Measurements from ENCODE around the gene CCDC187.

The CCDC187 gene

GRCh38 chr9:136324501-136325300, 20.8 kb upstream of the CCDC187 start:
- TF ChIP-seq REST (IDR thresholded peaks at IDR 0.05; ENCODE audit: insufficient read depth in 1 of 2, low read depth in 2 of 2, low read length in 2 of 2) (no peak), FOXP2 (optimal IDR thresholded peaks at IDR 0.05; ENCODE audit: borderline replicate concordance, extremely low read depth, extremely low read length, insufficient read depth) (no peak), SIN3A (IDR thresholded peaks at IDR 0.05; ENCODE audit: borderline replicate concordance, insufficient read depth, low read length) (no peak), POLR2AphosphoS5 (IDR thresholded peaks at IDR 0.05; ENCODE audit: low read depth, low read length) (no peak), TAF1 (IDR thresholded peaks at IDR 0.05; ENCODE audit: borderline replicate concordance, insufficient read depth, low read length) (no peak)

- no peak for TF ChIP-seq SIN3A (IDR thresholded peaks at IDR 0.05; ENCODE audit: borderline replicate concordance, insufficient read depth, low read length)
- no peak for TF ChIP-seq POLR2AphosphoS5 (IDR thresholded peaks at IDR 0.05; ENCODE audit: low read depth, low read length)
- no peak for TF ChIP-seq REST (IDR thresholded peaks at IDR 0.05; ENCODE audit: insufficient read depth in 1 of 2, low read depth in 2 of 2, low read length in 2 of 2)
- TF ChIP-seq TAF1 (IDR thresholded peaks at IDR 0.05; ENCODE audit: borderline replicate concordance, insufficient read depth, low read length), result no peak
- no peak for TF ChIP-seq FOXP2 (optimal IDR thresholded peaks at IDR 0.05; ENCODE audit: borderline replicate concordance, extremely low read depth, extremely low read length, insufficient read depth)
Measured at GRCh38 chr9:136323371-136323789, 19.5 kb upstream of the CCDC187 start.

- no peak for TF ChIP-seq SIN3A (IDR thresholded peaks at IDR 0.05; ENCODE audit: borderline replicate concordance, insufficient read depth, low read length)
- no peak for TF ChIP-seq FOXP2 (optimal IDR thresholded peaks at IDR 0.05; ENCODE audit: borderline replicate concordance, extremely low read depth, extremely low read length, insufficient read depth)
- no peak for TF ChIP-seq REST (IDR thresholded peaks at IDR 0.05; ENCODE audit: insufficient read depth in 1 of 2, low read depth in 2 of 2, low read length in 2 of 2)
- no peak for TF ChIP-seq POLR2AphosphoS5 (IDR thresholded peaks at IDR 0.05; ENCODE audit: low read depth, low read length)
- TF ChIP-seq TAF1 (IDR thresholded peaks at IDR 0.05; ENCODE audit: borderline replicate concordance, insufficient read depth, low read length), result no peak
Measured at GRCh38 chr9:136322756-136323330, 18.9 kb upstream of the CCDC187 start.

- TF ChIP-seq FOXP2 (optimal IDR thresholded peaks at IDR 0.05; ENCODE audit: borderline replicate concordance, extremely low read depth, extremely low read length, insufficient read depth) (no peak), REST (IDR thresholded peaks at IDR 0.05; ENCODE audit: insufficient read depth in 1 of 2, low read depth in 2 of 2, low read length in 2 of 2) (no peak), POLR2AphosphoS5 (IDR thresholded peaks at IDR 0.05; ENCODE audit: low read depth, low read length) (no peak)
Measured at GRCh38 chr9:136321561-136321960, 17.7 kb upstream of the CCDC187 start.

Data from PFSK-1 (cell line).